Retinal pigment epithelial cell (primary cell): ENCODE measurements around the gene MGAT5.

Experiments
- DNase-seq: peaks from one replicate; pipeline ENCODE4 v3.0.0-alpha.2; 2010; ENCODE audit warnings: low read depth
- H3K4me3 ChIP-seq: 2 replicates; pipeline ENCODE4 v1.5.1; 2011; ENCODE audit warnings: mild to moderate bottlenecking, low read length, control low read depth, moderate library complexity
- TF ChIP-seq, protein P1 (sequence below): conservative IDR thresholded peaks from 2 replicates; pipeline ENCODE4 v1.5.1; 2011; ENCODE audit warnings: low read depth, low read length, control low read depth, inconsistent platforms

MGAT5 gene

DNA sequence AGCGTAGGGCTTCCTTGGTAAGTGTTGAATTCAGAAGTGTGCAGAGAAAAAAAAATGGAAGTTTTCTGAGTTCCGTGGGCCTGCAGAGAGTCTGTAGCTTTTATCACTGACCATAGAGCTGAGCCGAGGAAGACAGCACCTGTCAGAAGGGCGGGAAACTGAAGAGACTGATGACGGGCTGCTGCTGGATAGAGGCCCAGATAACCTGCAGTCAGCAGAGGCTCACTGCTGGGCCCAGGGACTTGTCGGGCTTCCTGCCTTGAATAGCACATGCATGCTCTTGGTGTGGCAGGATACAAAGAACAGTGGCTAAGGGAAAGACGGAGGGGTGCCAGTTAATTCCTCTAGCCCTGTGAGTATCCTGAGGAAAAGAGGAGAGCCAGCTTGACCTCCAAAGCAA, 166.4 kb downstream of the MGAT5 start:
- DNase-seq: no peak
- H3K4me3 ChIP-seq: no peak overlapping the region
- TF ChIP-seq, protein P1, sequence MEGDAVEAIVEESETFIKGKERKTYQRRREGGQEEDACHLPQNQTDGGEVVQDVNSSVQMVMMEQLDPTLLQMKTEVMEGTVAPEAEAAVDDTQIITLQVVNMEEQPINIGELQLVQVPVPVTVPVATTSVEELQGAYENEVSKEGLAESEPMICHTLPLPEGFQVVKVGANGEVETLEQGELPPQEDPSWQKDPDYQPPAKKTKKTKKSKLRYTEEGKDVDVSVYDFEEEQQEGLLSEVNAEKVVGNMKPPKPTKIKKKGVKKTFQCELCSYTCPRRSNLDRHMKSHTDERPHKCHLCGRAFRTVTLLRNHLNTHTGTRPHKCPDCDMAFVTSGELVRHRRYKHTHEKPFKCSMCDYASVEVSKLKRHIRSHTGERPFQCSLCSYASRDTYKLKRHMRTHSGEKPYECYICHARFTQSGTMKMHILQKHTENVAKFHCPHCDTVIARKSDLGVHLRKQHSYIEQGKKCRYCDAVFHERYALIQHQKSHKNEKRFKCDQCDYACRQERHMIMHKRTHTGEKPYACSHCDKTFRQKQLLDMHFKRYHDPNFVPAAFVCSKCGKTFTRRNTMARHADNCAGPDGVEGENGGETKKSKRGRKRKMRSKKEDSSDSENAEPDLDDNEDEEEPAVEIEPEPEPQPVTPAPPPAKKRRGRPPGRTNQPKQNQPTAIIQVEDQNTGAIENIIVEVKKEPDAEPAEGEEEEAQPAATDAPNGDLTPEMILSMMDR: no peak

DNA sequence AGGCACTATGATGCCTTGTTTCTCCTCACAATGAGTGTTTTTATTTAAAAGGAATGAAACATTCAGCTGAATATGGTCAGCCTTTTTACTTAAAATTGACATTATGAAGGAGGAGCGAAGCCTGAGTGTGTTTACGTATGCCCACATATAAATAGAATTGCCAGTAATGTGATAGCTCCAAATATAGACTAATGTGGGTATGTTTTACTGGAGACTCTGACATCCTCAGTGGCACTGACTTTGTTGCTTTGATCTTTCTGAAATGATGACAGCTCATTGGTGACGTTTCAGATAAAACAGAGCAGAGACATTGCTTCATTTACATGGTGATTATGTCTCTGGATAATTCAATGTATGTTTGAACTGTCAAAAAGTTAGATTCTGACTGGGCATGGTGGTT, 167.0 kb downstream of the MGAT5 start:
- H3K4me3 ChIP-seq: no peak overlapping the region
- no peak for DNase-seq
- TF ChIP-seq, protein P1: no peak

DNA sequence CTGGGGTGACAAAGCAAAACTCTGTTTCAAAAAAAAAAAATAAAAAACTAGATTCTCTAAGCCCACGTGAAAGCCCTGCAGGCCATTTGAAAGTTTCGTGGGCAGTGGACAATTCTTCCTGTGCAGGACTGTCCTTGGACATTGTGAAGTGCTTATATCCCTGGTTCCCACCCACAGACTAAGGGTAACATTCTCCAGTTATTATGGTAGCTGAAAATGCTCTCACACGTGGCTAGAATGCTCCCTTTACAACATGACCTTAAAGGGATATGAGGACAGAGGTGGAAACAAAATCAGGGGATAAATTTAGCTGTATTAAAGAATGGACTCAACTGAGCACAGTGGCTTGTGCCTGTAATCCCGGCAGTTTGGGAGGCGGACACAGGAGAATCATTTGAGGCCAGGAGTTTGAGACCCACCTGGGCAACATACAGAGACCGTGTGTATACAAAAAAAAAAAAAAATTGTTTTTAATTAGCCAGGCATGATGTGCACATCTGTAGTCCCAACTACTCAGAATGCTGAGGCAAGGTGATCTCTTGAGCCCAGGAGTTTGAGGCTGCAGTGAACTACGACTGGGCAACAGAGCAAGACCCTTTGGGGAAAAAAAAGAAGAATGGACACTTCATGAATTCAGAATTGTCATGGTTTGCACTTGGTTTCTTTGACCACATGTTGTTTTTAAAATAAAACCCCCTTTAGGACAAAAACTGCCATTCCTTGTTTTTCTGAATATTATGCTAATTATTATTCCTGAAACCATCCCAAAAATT, 167.9 kb downstream of the MGAT5 start:
- no peak overlapping the region for H3K4me3 ChIP-seq
- no peak for DNase-seq
- TF ChIP-seq, protein P1: no peak

DNA sequence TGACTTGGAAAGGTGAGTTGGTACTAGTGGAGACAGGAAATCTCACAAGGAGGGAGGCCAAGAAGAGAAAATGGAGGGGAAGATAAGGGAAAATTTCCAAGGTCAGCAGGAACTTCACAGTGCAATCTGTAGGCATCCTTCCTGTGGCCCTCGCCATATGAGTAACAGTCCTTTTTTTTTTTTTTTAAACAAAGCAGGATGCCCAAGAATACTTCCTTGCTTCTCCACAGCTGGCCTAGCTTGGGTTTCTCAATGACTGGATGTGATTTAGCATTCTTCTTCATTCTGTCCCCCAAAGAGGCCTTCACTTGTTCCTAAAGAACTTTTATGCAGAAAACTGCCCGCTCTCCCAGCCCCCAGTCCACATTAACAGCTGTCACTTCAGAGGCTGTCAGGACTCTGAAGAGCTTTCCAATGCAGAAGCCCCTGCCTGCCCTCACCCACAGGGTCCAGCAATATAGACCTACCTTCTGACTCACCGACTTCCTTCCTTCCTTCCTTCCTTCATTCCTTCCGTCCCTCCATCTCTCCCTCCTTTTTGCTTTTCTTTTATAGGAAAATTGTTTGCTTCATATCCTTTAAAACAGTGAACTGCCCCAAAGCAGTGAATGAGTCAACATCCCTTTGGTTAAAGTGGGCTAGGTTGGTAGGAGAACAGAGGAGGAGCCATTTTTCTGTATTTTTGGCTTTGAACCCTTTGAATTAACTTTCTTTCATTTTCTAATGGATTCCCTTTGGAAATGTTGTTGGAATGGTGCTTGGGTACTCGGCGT, 172.0 kb downstream of the MGAT5 start:
- no peak overlapping the region for H3K4me3 ChIP-seq
- no peak for DNase-seq
- TF ChIP-seq, protein P1: no peak

DNA sequence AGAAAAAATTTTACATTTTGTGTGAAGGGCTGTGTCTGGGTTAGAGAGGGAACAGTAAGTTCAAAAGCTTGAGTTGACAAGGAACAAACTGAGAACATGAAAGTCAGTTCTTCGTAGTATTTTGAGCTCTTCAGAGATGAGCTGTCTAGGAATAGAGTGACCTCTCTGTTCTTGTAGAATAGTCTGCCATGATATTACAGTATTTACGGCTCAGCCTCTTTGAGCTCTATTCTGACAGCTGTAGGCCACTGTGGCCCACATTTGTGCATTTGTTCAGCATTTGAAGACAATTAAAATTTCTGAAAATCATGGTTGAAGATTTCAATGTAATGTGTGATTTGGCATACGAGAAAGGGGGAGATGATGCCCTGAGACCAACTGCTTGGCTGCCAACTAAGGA, 172.8 kb downstream of the MGAT5 start:
- DNase-seq: no peak
- TF ChIP-seq, protein P1: no peak
- H3K4me3 ChIP-seq: no peak overlapping the region

DNA sequence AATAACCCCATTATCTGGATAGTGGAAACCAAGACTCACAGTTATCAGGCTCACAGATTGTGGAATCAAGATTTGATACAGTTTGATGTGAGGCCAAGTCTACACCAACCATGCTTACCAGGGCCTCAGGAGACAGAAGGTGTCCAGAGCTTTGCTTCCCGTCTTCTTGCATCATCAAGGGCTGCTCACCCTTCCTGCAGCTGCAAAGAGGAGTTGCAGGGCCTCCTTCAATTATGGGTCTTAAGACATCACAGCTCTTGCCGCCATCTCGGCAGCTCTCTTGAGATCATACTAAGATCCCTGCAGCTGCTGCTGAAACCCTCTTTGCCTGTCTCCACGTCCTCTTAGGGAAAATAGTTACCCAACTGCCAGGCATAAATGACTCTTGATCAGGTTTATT, 176.0 kb downstream of the MGAT5 start:
- H3K4me3 ChIP-seq: no peak overlapping the region
- TF ChIP-seq, protein P1: no peak
- DNase-seq: no peak
